GM23338 (cell line): ENCODE data around the gene NPHP4.

ENCODE experiments used
- CTCF ChIP-seq, 2 experiments: fragments of 200-600 bp in 1 of 2; sonication (generic) in 1 of 2; conservative IDR thresholded peaks; 2 replicates each; pipeline versions ENCODE4 v1.5.1 to v1.6.1; 2016 to 2017; ENCODE audit warnings: antibody characterized with exemption in 2 of 2, low read depth in 2 of 2, mild to moderate bottlenecking in 2 of 2, moderate library complexity in 1 of 2
- EZH2phosphoT487 ChIP-seq: fragments of 200-600 bp; sonication (generic); IDR thresholded peaks from one replicate; pipeline ENCODE4 v1.8.1; 2018; ENCODE audit warnings: antibody characterized with exemption; ENCODE audit not compliant: unreplicated experiment
- ZNF331 ChIP-seq: fragments of 250-450 bp; sonication (Bioruptor Pico); IDR thresholded peaks from 2 replicates; pipeline ENCODE4 v1.5.0; 2020; ENCODE audit warnings: low read depth, mild to moderate bottlenecking, moderate library complexity

- TF ChIP-seq CTCF (conservative IDR thresholded peaks at IDR 0.05; ENCODE audit: low read depth in 2 of 2) (peak; percentile 84 to 93), EZH2phosphoT487 (no peak), ZNF331 (CRISPR knock-in tag) (no peak)
These were observed 49.3 kb upstream of the NPHP4 start for GRCh38 chr1:6041432-6042062.
